Neuron (in vitro differentiated cells): ENCODE measurements around the gene HPCAL4.

Experiments used
- H2AFZ ChIP-seq: one replicate; pipeline ENCODE4 v1.6.1; 2013; ENCODE audit warnings: low read depth, mild to moderate bottlenecking, inconsistent platforms, low read length, moderate library complexity
- H3K27me3 ChIP-seq: one replicate; pipeline ENCODE4 v1.6.1; 2013; ENCODE audit warnings: low read length; ENCODE audit not compliant: insufficient read depth
- H3K36me3 ChIP-seq: one replicate; pipeline ENCODE4 v1.6.1; 2013; ENCODE audit warnings: low read length; ENCODE audit not compliant: insufficient read depth
- H3K4me1 ChIP-seq: one replicate; pipeline ENCODE4 v1.6.1; 2013; ENCODE audit warnings: low read length; ENCODE audit not compliant: insufficient read depth
- H3K4me3 ChIP-seq: 2 replicates; pipeline ENCODE4 v1.5.1; 2013; ENCODE audit warnings: mild to moderate bottlenecking, low read length, moderate library complexity
- H3K9me3 ChIP-seq: one replicate; pipeline ENCODE4 v1.6.1; 2013; ENCODE audit warnings: low read length

Gene HPCAL4

GRCh38 chr1:39668111-39668510 is 23.1 kb downstream of the HPCAL4 start:
- Histone ChIP-seq H3K4me1 (peaks cover 12% of the 10 kb centered on the region), H2AFZ (no peak overlapping the region), H3K27me3 (peaks cover 58% of the 10 kb centered on the region), H3K36me3 (no peaks in the 10 kb centered on the region), H3K4me3 (no peak overlapping the region), H3K9me3 (no peaks in the 10 kb centered on the region)

DNA sequence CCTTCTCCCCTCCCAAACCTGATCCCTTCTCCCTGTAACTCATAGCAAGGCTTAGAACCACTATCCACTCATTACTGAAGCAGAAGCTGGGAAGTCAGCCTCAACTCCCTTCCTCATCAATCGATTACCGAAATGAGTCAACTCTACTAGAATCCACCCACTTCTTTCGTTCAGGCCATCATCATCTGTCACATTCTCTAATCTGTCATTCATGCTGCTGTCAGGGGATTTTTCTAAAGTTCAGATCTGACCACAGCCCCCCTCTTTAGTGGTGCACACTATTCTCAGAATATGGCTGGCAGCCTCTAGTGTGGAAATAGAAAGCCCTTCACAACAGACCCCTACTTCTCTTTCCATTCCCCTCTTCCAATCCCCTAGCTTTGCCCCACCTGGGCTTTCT is 24.5 kb downstream of the HPCAL4 start:
- Histone ChIP-seq H3K4me3 (no peak overlapping the region), H3K9me3 (no peaks in the 10 kb centered on the region), H3K27me3 (peaks cover 46% of the 10 kb centered on the region)

DNA sequence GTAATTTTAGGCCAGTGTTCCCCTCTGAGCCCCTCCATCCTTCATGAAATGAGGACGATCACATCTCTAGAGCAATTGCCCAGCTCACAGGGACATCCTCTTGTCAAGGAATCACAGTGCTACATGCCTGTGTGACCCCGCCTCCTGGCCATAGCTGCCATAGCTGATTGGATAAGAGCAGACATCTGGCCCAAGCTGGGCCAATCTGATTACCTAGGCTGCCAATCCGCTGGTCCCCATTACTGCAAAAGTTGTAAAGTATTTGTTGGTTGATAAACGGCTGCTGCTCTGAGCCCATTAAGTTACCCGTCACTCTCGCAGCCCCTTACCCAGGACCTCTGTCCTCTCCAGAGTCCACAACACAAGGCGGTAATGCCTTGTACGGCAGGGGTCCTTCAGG is 27.7 kb downstream of the HPCAL4 start:
- no peaks in the 10 kb centered on the region for H3K4me1 ChIP-seq
- no peaks in the 10 kb centered on the region for H3K36me3 ChIP-seq
- H3K4me3 ChIP-seq = no peak overlapping the region
- H3K27me3 ChIP-seq = peaks cover 17% of the 10 kb centered on the region
- H3K9me3 ChIP-seq = no peaks in the 10 kb centered on the region
- no peak overlapping the region for H2AFZ ChIP-seq

More for the DNA sequence above, 24.5 kb downstream of the HPCAL4 start:
- H3K36me3 ChIP-seq = no peaks in the 10 kb centered on the region
- H2AFZ ChIP-seq = no peak overlapping the region
- H3K4me1 ChIP-seq = peaks cover 7% of the 10 kb centered on the region

DNA sequence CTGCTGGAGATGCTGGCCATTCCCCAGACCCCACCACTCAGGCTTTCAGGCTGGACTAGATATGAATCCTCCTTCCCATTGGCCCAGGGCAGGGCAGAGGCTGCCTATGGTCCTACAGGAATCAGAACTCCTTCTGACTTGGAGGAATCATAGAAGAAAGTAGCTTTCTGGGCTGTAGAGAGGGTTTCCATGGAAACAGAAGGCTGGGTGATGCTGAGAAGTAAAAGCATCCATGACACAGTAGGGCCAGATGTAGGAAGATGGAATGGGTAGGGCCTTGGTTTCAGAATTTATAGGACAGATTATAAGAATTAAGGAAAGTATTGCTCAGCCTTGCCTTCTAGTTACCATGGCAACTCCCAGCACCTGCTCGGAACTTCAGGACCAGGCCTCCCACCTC is 28.4 kb downstream of the HPCAL4 start:
- peaks cover 10% of the 10 kb centered on the region for H3K27me3 ChIP-seq
- H3K9me3 ChIP-seq = no peaks in the 10 kb centered on the region

GRCh38 chr1:39659538-39659937 is 31.7 kb downstream of the HPCAL4 start:
- no peaks in the 10 kb centered on the region for H3K27me3 ChIP-seq
- no peaks in the 10 kb centered on the region for H3K36me3 ChIP-seq

More for the DNA sequence above, 28.4 kb downstream of the HPCAL4 start:
- no peaks in the 10 kb centered on the region for H3K36me3 ChIP-seq
- H3K4me3 ChIP-seq = no peak overlapping the region
- H3K4me1 ChIP-seq = no peaks in the 10 kb centered on the region
- no peak overlapping the region for H2AFZ ChIP-seq

DNA sequence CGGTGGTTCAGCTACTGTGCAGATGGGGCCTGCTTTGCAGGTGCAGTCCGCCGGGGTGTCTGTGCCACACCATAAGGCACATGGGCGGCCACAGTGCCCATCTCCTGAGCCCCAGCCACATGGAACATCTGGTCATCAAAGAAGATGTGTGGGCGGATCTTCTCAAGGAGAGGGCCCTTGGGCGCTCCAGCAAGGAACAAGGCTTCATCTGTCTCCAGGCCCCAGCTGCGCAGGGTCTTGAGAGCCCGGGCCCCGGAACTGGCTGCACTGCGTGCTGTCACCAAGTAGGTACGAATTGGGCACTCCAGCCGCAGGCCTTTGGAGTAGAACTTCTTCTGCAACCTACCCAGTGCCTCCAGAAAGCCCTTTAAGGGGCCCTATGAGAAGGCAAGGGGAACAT is 32.1 kb downstream of the HPCAL4 start:
- H3K27me3 ChIP-seq = no peaks in the 10 kb centered on the region
- no peaks in the 10 kb centered on the region for H3K36me3 ChIP-seq
- H2AFZ ChIP-seq = no peak overlapping the region
- no peak overlapping the region for H3K4me3 ChIP-seq
- no peaks in the 10 kb centered on the region for H3K9me3 ChIP-seq
- H3K4me1 ChIP-seq = no peaks in the 10 kb centered on the region

More at GRCh38 chr1:39659538-39659937, 31.7 kb downstream of the HPCAL4 start:
- H3K4me1 ChIP-seq = no peaks in the 10 kb centered on the region
- H3K9me3 ChIP-seq = no peaks in the 10 kb centered on the region
- H3K4me3 ChIP-seq = no peak overlapping the region
- H2AFZ ChIP-seq = no peak overlapping the region

- Histone ChIP-seq H3K36me3 (no peaks in the 10 kb centered on the region), H3K4me3 (no peak overlapping the region), H2AFZ (peak overlapping the region; percentile 12), H3K27me3 (no peaks in the 10 kb centered on the region), H3K9me3 (no peaks in the 10 kb centered on the region), H3K4me1 (no peaks in the 10 kb centered on the region)
These were observed 33.2 kb downstream of the HPCAL4 start for GRCh38 chr1:39657923-39658485.

DNA sequence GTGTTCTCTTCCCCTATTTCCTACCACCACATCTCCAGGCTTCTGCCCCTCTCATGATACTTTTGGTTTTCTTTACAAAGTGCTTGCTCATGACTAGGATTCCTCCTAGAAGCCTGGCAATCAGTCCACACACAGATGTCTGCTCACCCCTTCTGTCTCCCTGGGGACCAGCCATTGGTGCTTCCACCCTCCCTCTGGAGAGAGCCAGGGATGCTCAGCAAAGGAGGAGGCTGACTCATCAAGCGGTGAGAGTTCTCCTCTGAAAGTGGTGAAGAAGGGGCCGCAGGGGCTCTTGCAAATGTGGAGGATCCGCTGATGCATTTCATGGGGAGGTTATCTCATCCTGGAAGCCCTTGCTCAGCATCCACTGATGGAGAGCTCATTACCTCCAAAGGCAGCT is 33.8 kb downstream of the HPCAL4 start:
- Histone ChIP-seq H3K4me3 (no peak overlapping the region), H2AFZ (peak overlapping the region; percentile 12), H3K27me3 (no peaks in the 10 kb centered on the region), H3K36me3 (no peaks in the 10 kb centered on the region), H3K9me3 (no peaks in the 10 kb centered on the region), H3K4me1 (no peaks in the 10 kb centered on the region)

DNA sequence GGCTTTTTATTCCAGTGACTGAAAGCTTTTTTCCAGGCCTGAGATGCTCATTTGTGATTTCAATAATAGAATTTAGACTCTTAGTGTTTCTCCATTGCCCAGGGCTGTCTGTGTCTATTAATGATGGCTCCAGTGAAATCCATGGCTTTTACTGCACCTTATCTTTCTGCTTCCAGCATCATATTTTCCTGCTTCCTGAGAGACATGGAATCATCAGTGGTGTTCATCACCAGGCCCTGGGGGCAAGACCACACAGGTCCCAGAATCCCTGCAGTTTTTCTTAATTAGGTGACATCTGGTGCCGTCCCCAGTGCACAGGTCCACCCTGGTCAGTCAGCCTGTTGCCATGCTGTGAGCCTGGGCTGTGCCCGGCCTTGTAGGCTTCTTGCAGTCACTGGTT is 34.8 kb downstream of the HPCAL4 start:
- H3K27me3 ChIP-seq = no peaks in the 10 kb centered on the region

GRCh38 chr1:39655578-39656268 is 35.5 kb downstream of the HPCAL4 start:
- no peaks in the 10 kb centered on the region for H3K4me1 ChIP-seq
- no peak overlapping the region for H3K4me3 ChIP-seq
- H2AFZ ChIP-seq = no peak overlapping the region
- no peaks in the 10 kb centered on the region for H3K9me3 ChIP-seq
- H3K36me3 ChIP-seq = no peaks in the 10 kb centered on the region
- no peaks in the 10 kb centered on the region for H3K27me3 ChIP-seq

More for the DNA sequence above, 34.8 kb downstream of the HPCAL4 start:
- H3K4me1 ChIP-seq = no peaks in the 10 kb centered on the region
- no peak overlapping the region for H3K4me3 ChIP-seq
- H3K9me3 ChIP-seq = no peaks in the 10 kb centered on the region
- H2AFZ ChIP-seq = no peak overlapping the region
- H3K36me3 ChIP-seq = no peaks in the 10 kb centered on the region

DNA sequence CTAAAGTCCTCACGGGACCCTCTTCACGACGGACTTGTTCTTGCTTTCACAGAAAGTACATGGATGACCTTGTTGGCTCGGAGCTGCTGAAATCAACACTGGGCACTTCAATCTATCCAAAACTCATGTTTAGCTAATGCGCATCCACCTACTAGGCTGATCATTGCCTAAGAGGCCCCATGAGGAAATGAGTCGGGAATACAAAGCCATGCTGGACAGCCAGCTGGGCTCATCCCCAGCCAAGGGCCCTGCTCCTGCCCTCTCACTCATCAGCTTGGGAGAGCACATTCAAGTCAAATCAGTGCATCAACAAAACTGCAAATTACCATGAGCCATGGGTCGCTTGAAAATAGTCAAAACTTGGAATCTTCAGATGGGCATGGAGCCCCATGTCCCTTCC is 36.9 kb downstream of the HPCAL4 start:
- Histone ChIP-seq H3K36me3 (no peaks in the 10 kb centered on the region), H3K27me3 (no peaks in the 10 kb centered on the region), H2AFZ (no peak overlapping the region), H3K9me3 (no peaks in the 10 kb centered on the region), H3K4me1 (no peaks in the 10 kb centered on the region), H3K4me3 (no peak overlapping the region)

DNA sequence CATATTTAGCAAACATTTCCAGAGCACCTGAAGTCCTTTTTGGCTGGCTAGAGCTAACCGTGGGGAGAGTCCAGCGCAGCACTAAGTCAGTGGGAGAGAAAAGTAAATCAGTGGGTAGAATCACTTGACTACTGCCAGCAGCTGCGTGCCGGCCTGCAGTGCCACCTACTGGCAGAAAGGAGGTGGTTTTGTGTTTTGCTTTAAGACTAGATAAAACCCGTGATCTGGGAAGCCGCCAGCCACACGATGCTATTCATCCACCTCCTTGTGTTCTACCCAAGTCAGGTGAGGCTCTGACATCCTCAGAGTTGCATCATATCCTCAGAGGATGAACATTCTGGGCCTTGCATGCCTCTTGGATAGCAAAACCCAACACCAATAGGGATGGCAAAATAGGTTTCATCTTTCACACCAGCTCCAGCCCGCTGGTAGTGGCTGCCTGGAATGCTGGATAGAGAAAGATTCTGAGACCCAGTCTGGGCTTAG is 37.6 kb downstream of the HPCAL4 start:
- no peaks in the 10 kb centered on the region for H3K4me1 ChIP-seq
- H3K9me3 ChIP-seq = no peaks in the 10 kb centered on the region
- no peak overlapping the region for H3K4me3 ChIP-seq
- H3K36me3 ChIP-seq = no peaks in the 10 kb centered on the region
- peaks cover under 1% of the 10 kb centered on the region for H3K27me3 ChIP-seq
- no peak overlapping the region for H2AFZ ChIP-seq

DNA sequence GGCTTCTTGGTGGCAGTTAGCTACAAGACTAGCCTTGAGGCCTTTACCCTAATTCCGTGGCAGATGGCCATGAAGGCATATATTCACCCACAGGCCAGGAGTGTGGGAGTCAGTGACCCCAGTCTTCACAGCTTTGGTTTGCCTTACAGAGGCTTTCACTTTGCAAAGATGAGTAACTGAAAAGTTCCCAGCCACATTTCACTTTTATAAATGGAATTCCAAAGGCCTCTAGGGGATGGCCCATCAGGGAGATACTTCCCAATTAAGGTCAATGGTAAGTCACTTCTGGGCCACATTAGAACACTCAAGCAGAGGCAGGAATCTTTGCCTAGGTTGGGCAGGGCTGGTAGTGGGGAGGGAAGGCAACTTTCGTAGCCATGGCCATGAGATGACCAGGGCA is 38.7 kb downstream of the HPCAL4 start:
- peaks cover 11% of the 10 kb centered on the region for H3K27me3 ChIP-seq
- H3K4me1 ChIP-seq = no peaks in the 10 kb centered on the region
- no peak overlapping the region for H3K4me3 ChIP-seq
- no peaks in the 10 kb centered on the region for H3K9me3 ChIP-seq
- H2AFZ ChIP-seq = no peak overlapping the region
- H3K36me3 ChIP-seq = no peaks in the 10 kb centered on the region
